Umbilical cord (tissue), 2 donors: ENCODE data around the gene PSMA6. TPM values are rescaled to one million over a fixed set of nuclear protein-coding genes. Genes with fewer than 3 reads are reported as not detected.
"Not testable (repeated sequence)": the region's sequence is repeated elsewhere in the genome, so short reads cannot be mapped to it uniquely, and the experiment has no call there.

Experiments
- DNase-seq: peaks from one replicate; pipeline ENCODE4 v3.0.0-alpha.2; 2015; ENCODE audit warnings: low spot score
- total RNA-seq: library from RNA; depleted of rRNA; stranded (reverse); fragments of >200 nt; gene quantifications from one replicate; pipeline ENCODE4 v1.2.3, GENCODE V29; 2014; ENCODE audit warnings: low replicate concordance; ENCODE audit not compliant: insufficient read depth

Gene PSMA6
- total RNA-seq, 1 donor from 2014 or later, result 117 TPM

GRCh38 chr14:35284506-35284905 lies 7.7 kb upstream of the PSMA6 start:
- DNase-seq, result no peak

- DNase-seq, result peak; percentile 6
Measured at GRCh38 chr14:35285168-35286002, 6.8 kb upstream of the PSMA6 start.

GRCh38 chr14:35286003-35286600 lies 6.1 kb upstream of the PSMA6 start:
- DNase-seq, result no peak

GRCh38 chr14:35286707-35287106 lies 5.5 kb upstream of the PSMA6 start:
- no peak for DNase-seq

- DNase-seq, result no peak
Measured at GRCh38 chr14:35287431-35288013, 4.7 kb upstream of the PSMA6 start.

- DNase-seq, result no peak
Measured at GRCh38 chr14:35289623-35290022, 2.6 kb upstream of the PSMA6 start.

GRCh38 chr14:35292770-35293561 lies 784 bp downstream of the PSMA6 start:
- DNase-seq, result no peak

GRCh38 chr14:35295845-35296161 lies 3.6 kb downstream of the PSMA6 start:
- DNase-seq, result no peak

- DNase-seq, result no peak
Measured at GRCh38 chr14:35296545-35296944, 4.4 kb downstream of the PSMA6 start.

- no peak for DNase-seq
Measured at GRCh38 chr14:35297706-35298105, 5.5 kb downstream of the PSMA6 start.

GRCh38 chr14:35298351-35298750 lies 6.2 kb downstream of the PSMA6 start:
- no peak for DNase-seq

GRCh38 chr14:35299708-35300107 lies 7.5 kb downstream of the PSMA6 start:
- no peak for DNase-seq

GRCh38 chr14:35300228-35300627 lies 8.0 kb downstream of the PSMA6 start:
- DNase-seq, result no peak

- not testable (repeated sequence) for DNase-seq
Measured at GRCh38 chr14:35301334-35301733, 9.2 kb downstream of the PSMA6 start.

GRCh38 chr14:35301735-35302528 lies 9.8 kb downstream of the PSMA6 start:
- DNase-seq, result no peak

- DNase-seq, result no peak
Measured at GRCh38 chr14:35303149-35303935, 11.2 kb downstream of the PSMA6 start.

- no peak for DNase-seq
Measured at GRCh38 chr14:35304812-35305462, 12.8 kb downstream of the PSMA6 start.

- DNase-seq, result no peak
Measured at GRCh38 chr14:35305633-35306032, 13.5 kb downstream of the PSMA6 start.

GRCh38 chr14:35306114-35306513 lies 13.9 kb downstream of the PSMA6 start:
- DNase-seq, result no peak

- no peak for DNase-seq
Measured at GRCh38 chr14:35317820-35318219, 25.6 kb downstream of the PSMA6 start.
